ENCODE measurements around the gene FOXJ1. TPM values are rescaled to one million over a fixed set of nuclear protein-coding genes. Genes with fewer than 3 reads are reported as not detected.

FOXJ1 gene
- total and polyA plus RNA-seq, 2 experiments from 2014 or later: not detected

DNA sequence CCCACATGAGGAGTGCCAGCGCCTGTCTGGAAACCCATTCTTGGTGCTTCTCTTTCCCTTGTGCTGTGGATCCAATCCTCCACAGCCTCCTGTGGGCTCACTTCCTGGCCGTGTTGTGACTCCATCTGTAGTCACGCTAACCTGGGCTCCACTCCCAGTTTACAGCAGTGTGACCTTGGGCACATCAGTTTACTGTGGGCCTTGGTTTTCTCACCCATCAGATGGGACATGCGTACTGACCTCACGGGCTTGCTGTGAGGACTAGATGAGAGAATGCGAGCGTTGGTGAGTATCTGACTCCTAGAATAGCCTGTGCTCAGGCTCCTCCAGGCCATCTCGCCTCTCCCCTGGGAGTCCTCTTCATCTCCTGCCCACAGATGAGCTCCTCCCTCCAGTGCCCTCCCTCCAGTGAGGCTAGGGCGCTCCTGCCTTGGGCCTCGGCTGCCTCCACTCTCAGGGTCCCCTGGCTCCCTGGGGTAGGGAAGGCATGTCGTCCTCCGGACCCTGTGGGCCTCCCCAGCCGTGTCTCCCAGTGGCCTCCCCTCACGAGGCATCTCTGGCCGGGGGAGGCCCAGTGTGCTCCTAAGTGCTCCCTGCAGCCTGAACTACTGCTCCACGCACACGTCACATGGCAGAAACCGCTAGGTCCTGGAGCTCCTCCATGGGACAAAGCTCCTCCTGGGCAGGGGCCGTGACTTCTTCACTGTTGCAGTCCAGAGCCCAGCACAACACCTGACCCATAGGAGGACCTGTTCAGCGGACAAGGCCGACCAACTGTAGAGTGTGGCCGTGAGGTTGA, 5.2 kb upstream of the FOXJ1 start:
- Histone ChIP-seq H3K9me3 (ENCODE audit: low read depth) (no peaks in the 10 kb centered on the region), H2AFZ (no peak overlapping the region), H4K20me1 (ENCODE audit: insufficient read depth) (no peaks in the 10 kb centered on the region), H3K4me1 (ENCODE audit: insufficient read depth) (no peaks in the 10 kb centered on the region), H3K27me3 (replicated peaks; ENCODE audit: insufficient read depth) (no peaks in the 10 kb centered on the region; the same call in 1 of the 2 replicates), H3K4me3 (no peak overlapping the region), H3K27ac (no peak overlapping the region), H3K4me2 (ENCODE audit: unreplicated experiment) (no peak overlapping the region), H3K9ac (no peak overlapping the region), H3K36me3 (ENCODE audit: low read depth) (no peaks in the 10 kb centered on the region), H3F3A (ENCODE audit: insufficient read depth) (no peaks in the 10 kb centered on the region), H3K79me2 (ENCODE audit: insufficient read depth) (no peaks in the 10 kb centered on the region), H3K9me2 (ENCODE audit: insufficient read depth) (no peaks in the 10 kb centered on the region)
- 80 to 81% methylated on average over 20 to 22 of the region's 22 CpGs for WGBS, 2 experiments (ENCODE audit: low coverage in 1 of 2, low lambda C conversion rate in 2 of 2, missing lambda C conversion rate in 2 of 2)
- DNase-seq: no peak
- in situ Hi-C loops (cut with MboI): no loop called here
- no peak for TF ChIP-seq EZH2 (IDR thresholded peaks at IDR 0.05; ENCODE audit: insufficient read depth, poor library complexity, severe bottlenecking)
- TF ChIP-seq EZH2phosphoT487 (IDR thresholded peaks at IDR 0.05; ENCODE audit: insufficient read depth, low read depth): no peak

DNA sequence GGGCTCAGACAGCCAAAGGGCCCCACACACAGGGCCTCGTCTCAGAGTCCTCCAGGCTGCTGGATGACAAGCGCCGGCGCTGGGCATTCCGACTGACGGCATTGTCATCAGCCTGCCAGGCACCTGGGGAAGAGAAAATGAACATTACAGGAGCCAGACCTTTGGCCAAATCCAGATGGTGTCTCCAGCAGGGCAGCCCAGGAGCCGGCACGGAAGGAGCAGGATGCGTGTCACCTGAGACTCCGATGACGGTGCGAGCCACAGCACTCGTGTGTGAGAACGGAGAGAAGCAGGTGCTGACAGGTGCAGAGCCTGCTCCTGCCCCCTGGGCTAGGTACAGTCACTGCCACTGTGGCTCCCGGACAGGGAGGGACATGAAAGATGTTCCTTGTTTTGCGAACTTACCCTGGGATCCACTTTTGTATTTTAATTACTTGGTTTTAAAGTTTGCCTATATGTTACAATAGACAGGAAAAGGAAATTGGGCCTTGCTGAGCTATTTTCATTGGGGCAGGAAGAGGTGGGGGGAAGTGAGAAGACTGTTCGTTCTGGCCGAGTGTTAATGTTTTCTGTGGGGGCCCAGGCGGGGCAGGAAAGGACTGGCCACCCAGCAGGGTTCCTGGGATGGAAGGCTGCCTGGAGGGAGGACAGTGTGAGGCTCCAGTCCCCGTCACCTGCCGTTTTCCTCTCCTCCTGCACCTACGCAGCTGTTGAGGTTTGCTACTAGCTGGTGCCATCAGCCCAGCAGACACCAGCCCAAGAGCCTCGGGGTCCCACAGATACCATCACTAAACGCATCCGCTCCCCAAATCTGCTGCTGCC, 4.4 kb upstream of the FOXJ1 start:
- no peaks in the 10 kb centered on the region for H3K36me3 ChIP-seq (ENCODE audit: low read depth)
- no peaks in the 10 kb centered on the region for H3K79me2 ChIP-seq (ENCODE audit: insufficient read depth)
- 88 to 90% methylated on average over 25 of the region's 25 CpGs for WGBS, 2 experiments (ENCODE audit: low coverage in 1 of 2, low lambda C conversion rate in 2 of 2, missing lambda C conversion rate in 2 of 2)
- no peak overlapping the region for H3K4me3 ChIP-seq
- no peak overlapping the region for H2AFZ ChIP-seq
- H3K4me2 ChIP-seq (ENCODE audit: unreplicated experiment): no peak overlapping the region
- H3K27ac ChIP-seq: no peak overlapping the region
- H3K9ac ChIP-seq: no peak overlapping the region
- in situ Hi-C loops (cut with MboI): no loop called here
- H3F3A ChIP-seq (ENCODE audit: insufficient read depth): no peaks in the 10 kb centered on the region
- H3K27me3 ChIP-seq (replicated peaks; ENCODE audit: insufficient read depth): peaks cover 4% of the 10 kb centered on the region
- H3K9me2 ChIP-seq (ENCODE audit: insufficient read depth): no peaks in the 10 kb centered on the region
- H4K20me1 ChIP-seq (ENCODE audit: insufficient read depth): no peaks in the 10 kb centered on the region
- TF ChIP-seq EZH2phosphoT487 (IDR thresholded peaks at IDR 0.05; ENCODE audit: insufficient read depth, low read depth) (no peak), EZH2 (IDR thresholded peaks at IDR 0.05; ENCODE audit: insufficient read depth, poor library complexity, severe bottlenecking) (no peak)
- DNase-seq: no peak
- H3K9me3 ChIP-seq (ENCODE audit: low read depth): no peaks in the 10 kb centered on the region
- H3K4me1 ChIP-seq (ENCODE audit: insufficient read depth): no peaks in the 10 kb centered on the region

DNA sequence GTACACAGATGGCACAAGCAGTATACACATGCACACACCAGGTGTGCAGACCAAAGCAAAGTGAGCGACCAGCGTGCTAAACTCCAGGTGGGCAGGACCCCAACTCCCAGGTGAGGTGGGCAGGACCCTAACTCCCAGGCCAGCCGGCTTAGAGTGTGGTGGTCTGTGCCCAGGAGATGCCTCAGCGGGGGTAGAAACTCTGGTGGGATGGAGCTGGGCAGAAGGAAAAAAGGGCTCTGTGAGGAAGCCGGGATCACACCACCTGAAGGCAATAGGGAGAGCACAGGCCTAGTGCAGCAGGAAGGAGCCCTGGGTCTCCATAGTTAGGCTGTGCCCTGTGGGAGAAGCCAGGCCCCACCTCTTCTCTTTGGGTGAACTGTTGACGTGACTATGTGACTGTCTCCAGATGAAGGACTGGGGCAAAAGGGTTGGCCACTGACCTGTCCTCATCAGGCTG, 1.6 kb upstream of the FOXJ1 start:
- Histone ChIP-seq H3K4me2 (ENCODE audit: unreplicated experiment) (no peak overlapping the region), H3K4me1 (ENCODE audit: insufficient read depth) (no peaks in the 10 kb centered on the region), H3K27ac (no peak overlapping the region), H3K9me2 (ENCODE audit: insufficient read depth) (no peaks in the 10 kb centered on the region), H3K27me3 (replicated peaks; ENCODE audit: insufficient read depth) (peaks cover 25% of the 10 kb centered on the region), H2AFZ (no peak overlapping the region), H3K36me3 (ENCODE audit: low read depth) (no peaks in the 10 kb centered on the region), H3K9me3 (ENCODE audit: low read depth) (no peaks in the 10 kb centered on the region), H4K20me1 (ENCODE audit: insufficient read depth) (no peaks in the 10 kb centered on the region), H3F3A (ENCODE audit: insufficient read depth) (no peaks in the 10 kb centered on the region), H3K4me3 (no peak overlapping the region), H3K79me2 (ENCODE audit: insufficient read depth) (no peaks in the 10 kb centered on the region), H3K9ac (no peak overlapping the region)
- TF ChIP-seq EZH2 (IDR thresholded peaks at IDR 0.05; ENCODE audit: insufficient read depth, poor library complexity, severe bottlenecking): no peak
- TF ChIP-seq EZH2phosphoT487 (IDR thresholded peaks at IDR 0.05; ENCODE audit: insufficient read depth, low read depth): no peak
- DNase-seq: no peak
- 76 to 86% methylated on average over 5 to 6 of the region's 6 CpGs for WGBS, 2 experiments (ENCODE audit: low coverage in 1 of 2, low lambda C conversion rate in 2 of 2, missing lambda C conversion rate in 2 of 2)
- in situ Hi-C loops (cut with MboI): no loop called here

DNA sequence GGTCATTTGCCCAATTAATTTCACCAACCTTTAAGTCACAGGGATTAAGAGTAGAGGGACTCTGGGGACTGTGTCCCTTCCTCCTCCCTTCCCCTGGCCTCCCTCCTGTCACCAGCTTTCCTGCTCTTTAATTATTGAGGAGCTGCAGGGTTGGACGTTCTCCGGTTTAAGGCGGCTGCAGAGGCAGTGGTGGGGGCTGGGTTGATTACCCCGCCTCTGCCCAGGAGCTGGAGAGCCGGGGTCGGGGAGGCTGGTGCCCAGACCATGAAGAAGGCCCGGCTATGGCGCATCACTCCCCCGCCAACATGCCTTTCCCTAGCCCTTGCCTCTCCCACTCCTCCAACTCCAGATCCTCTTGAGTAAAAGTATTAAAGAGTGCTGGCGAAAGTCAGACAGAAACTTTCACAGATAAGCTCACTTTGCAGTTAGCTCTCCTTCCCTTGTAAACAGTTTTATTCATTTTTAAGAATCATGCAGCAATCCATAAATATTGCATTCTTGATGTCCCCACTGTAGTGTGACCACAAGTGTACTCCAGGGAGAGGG, 1.1 kb upstream of the FOXJ1 start:
- Histone ChIP-seq H4K20me1 (ENCODE audit: insufficient read depth) (no peaks in the 10 kb centered on the region), H3K4me2 (ENCODE audit: unreplicated experiment) (no peak overlapping the region), H3F3A (ENCODE audit: insufficient read depth) (no peaks in the 10 kb centered on the region), H3K27me3 (replicated peaks; ENCODE audit: insufficient read depth) (peaks cover 25% of the 10 kb centered on the region), H3K79me2 (ENCODE audit: insufficient read depth) (no peaks in the 10 kb centered on the region), H3K9me2 (ENCODE audit: insufficient read depth) (no peaks in the 10 kb centered on the region), H3K4me3 (no peak overlapping the region), H3K27ac (no peak overlapping the region), H2AFZ (no peak overlapping the region), H3K36me3 (ENCODE audit: low read depth) (no peaks in the 10 kb centered on the region), H3K9me3 (ENCODE audit: low read depth) (no peaks in the 10 kb centered on the region), H3K4me1 (ENCODE audit: insufficient read depth) (no peaks in the 10 kb centered on the region), H3K9ac (no peak overlapping the region)
- no peak for TF ChIP-seq EZH2phosphoT487 (IDR thresholded peaks at IDR 0.05; ENCODE audit: insufficient read depth, low read depth)
- TF ChIP-seq EZH2 (IDR thresholded peaks at IDR 0.05; ENCODE audit: insufficient read depth, poor library complexity, severe bottlenecking): no peak
- 44 to 59% methylated on average over 10 of the region's 10 CpGs for WGBS, 2 experiments (ENCODE audit: low coverage in 1 of 2, low lambda C conversion rate in 2 of 2, missing lambda C conversion rate in 2 of 2)
- no peak for DNase-seq
- in situ Hi-C loops (cut with MboI): no loop called here

Data from GM23248 (cell line).